ENCODE data around the gene OR5H1.
"Not testable (repeated sequence)": the region's sequence is repeated elsewhere in the genome, so short reads cannot be mapped to it uniquely, and the experiment has no call there.

The OR5H1 gene

DNA sequence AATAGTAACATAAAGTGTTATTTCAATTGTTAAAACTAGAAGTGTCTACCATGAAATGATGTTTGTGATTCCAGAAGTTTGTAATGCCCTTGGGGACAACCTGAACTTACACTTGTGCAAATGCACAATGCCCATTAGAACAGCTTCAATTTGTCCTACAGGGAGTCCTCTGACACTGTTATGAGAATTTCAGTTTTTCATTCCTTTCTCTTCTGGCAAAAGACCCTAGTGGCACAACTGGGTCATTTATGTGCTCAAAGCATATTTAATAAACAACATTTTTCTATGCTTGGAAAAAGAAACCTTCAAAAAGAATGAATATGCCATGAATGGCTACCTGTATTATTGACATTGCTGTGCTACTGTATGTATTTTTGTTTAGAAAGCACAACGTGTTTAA is at the start of gene OR5H1:
OR5H1 (plus strand) TSS at position 301 of the 400 bp plus-strand sequence. CDS start 1,977 bp downstream, outside the sequence.
- no peak for ATAC-seq

- no peak for ATAC-seq
Measured at GRCh38 chr3:98086873-98087272, 43.6 kb upstream of the OR5H1 start, which contains the start of gene OR5AC2. TSS of gene OR5AC2 (plus strand) at chr3:98087173. CDS start at chr3:98087173, 0 bp downstream.

GRCh38 chr3:98095882-98096281 is 34.6 kb upstream of the OR5H1 start:
- no peak for ATAC-seq

GRCh38 chr3:98099848-98100247 is 30.7 kb upstream of the OR5H1 start:
- no peak for ATAC-seq

DNA sequence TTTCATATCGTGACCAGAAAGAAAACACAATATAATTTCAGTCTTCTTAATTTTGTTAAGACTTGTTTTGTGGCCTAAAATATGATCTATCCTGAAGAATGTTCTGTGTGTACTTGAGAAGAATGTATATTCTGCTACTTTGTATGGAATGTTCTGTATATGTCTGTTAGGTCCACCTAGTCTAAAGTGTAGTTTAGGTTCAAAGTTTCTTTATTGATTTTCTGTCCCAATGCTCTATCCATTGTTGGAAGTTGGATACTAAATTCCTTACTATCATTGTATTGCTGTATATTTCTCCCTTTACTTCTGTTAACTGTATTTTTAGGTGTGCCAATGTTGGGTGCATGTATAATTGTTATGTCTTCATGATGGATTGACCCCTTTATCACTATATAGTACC is 22.4 kb upstream of the OR5H1 start:
- ATAC-seq: no peak

DNA sequence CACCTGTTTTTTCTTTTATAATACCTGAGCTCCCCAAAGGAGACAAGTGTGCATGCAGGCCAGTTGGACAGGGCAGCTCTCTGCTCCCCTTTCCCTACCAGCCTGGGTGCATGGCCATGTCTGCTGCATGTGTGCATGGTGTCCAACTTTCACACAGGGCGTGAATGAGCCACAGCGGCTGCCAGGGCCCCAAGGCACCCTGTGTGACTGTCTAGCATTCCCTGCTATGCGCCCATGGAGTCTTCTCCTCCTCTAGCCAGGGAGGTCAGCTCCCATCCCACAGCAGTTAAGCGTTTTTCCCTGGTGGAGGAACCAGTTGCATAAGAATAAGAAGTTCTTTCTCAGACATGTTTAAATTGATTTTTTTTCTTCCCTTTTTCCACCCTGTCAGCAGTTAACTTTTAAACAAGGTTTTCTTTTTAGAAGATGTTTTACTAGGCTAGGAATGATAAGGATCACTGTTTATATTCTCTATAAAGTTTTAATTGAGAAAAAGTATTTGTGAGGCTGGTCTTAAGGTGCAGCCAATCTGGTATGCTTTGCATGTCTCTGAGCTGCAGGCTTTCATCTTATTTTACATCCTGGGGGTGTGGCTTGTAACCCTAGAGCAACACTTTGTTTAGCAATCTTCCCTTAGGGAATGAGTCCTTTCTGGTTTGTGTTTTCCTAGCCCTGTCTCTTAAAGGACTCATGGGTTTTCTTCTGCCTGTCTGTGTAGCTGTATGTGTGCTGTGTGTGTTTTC is 20.5 kb upstream of the OR5H1 start:
- no peak for ATAC-seq

GRCh38 chr3:98110550-98110908 is 20.0 kb upstream of the OR5H1 start:
- ATAC-seq: no peak

- ATAC-seq: no peak
Measured at GRCh38 chr3:98114264-98114663, 16.3 kb upstream of the OR5H1 start.

GRCh38 chr3:98115717-98116116 is 14.8 kb upstream of the OR5H1 start:
- no peak for ATAC-seq

GRCh38 chr3:98136631-98137030 is 6.1 kb downstream of the OR5H1 start:
- no peak for ATAC-seq

DNA sequence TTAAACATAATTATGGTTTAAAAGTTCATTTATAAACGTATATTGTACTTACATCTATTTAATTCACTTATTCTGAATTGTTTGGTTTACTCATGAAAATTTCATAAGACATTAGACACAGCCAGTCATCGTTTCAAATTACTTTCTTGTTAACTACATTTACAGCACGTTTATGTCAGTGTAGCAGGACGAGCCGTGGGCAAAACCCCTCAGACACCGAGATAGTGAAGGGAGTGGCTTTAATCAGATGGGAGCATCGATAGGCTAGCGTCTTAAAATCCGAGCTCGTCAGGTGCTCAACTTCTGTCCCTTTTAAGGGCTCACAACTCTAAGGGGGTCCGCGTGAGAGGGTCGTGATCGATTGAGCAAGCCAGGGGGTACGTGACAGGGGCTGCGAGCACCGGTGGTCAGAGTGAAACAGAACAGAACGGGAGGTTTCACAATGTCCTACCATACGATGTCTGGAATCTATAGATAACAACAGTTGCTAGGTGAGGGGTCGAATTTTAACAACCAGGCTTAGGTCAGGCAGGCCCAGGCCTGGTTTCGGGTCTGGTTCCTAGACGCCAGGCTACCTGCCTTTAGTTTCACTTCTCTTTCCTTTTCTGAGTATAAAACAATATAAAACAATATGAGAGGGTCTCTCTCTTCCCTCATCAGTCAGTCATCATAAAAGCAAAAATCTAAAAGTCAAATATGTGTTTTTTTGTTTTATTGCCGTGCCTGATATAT is 7.5 kb downstream of the OR5H1 start:
- ATAC-seq: not testable (repeated sequence)

- ATAC-seq: no peak
Measured at GRCh38 chr3:98140531-98140930, 10.0 kb downstream of the OR5H1 start.

GRCh38 chr3:98147179-98147578 is 16.7 kb downstream of the OR5H1 start, which contains the start of gene OR5H14:
TSS of gene OR5H14 (plus strand) at chr3:98147479. CDS start at chr3:98149386, 1,907 bp downstream.
- no peak for ATAC-seq

DNA sequence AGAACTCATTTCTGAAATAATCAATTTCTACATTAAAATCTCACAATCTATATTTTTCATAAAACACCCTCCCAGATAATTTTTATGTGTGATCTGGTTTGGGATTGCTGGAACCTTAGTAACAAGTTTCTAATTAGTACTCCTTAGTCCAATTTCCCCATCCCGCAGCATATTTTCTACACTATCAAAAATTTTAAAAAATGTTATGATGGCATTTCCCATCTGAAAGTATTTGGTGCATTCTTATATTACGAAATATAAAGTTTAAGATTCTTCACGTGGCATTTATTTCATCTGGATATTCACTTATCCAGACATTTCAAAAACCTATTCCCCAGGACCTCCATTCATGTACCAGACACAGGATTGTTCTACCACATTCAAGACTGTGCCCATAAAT is 18.2 kb downstream of the OR5H1 start:
- no peak for ATAC-seq

DNA sequence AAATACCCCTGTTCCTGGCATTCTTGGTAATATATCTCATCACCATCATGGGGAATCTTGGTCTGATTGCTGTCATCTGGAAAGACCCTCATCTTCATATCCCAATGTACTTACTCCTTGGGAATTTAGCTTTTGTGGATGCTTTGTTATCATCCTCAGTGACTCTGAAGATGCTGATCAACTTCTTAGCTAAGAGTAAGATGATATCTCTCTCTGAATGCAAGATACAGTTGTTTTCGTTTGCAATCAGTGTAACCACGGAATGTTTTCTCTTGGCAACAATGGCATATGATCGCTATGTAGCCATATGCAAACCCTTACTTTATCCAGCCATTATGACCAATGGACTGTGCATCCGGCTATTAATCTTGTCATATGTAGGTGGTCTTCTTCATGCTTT is 18.9 kb downstream of the OR5H1 start:
- ATAC-seq: not testable (repeated sequence)

DNA sequence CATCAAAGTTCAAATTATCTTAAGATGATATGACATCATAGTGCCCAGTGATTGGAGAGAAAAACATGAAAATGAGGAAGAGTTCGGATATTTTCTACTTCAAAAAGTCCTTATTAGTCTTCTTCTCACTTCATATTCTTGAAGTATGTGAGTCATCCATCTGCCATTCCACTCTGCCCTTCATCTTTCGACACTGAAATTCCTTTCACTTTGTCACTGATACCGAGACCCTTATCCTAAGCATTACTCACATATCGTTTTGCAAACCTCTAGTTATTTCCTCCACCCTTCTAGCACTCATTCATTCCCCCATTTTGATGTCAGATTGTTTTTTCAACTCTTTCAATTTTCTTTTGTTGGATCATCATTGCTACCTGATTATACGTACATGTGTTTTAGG is 20.7 kb downstream of the OR5H1 start:
- ATAC-seq: no peak

DNA sequence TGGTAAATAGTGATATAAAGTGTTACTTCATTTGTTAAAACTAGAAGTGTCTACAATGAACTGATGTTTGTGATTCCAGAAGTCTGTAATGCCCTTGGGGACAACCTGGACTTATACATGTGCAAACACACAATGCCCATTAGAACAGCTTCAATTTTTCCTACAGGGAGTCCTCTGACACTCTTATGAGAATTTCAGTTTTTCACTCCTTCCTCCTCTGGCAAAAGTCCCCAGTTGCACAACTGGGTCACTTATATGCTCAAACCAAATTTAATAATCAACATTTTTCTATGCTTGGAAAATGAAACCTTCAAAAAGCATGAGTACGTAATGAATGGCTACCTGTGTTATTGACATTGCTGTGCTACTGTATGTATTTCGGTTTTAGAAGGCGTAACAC is 35.9 kb downstream of the OR5H1 start, which contains the start of gene OR5H15:
OR5H15 (plus strand) TSS at position 301 of the 400 bp plus-strand sequence. CDS start 2,004 bp downstream, outside the sequence.
- no peak for ATAC-seq

GRCh38 chr3:98171071-98171470 is 40.5 kb downstream of the OR5H1 start:
- ATAC-seq: no peak

DNA sequence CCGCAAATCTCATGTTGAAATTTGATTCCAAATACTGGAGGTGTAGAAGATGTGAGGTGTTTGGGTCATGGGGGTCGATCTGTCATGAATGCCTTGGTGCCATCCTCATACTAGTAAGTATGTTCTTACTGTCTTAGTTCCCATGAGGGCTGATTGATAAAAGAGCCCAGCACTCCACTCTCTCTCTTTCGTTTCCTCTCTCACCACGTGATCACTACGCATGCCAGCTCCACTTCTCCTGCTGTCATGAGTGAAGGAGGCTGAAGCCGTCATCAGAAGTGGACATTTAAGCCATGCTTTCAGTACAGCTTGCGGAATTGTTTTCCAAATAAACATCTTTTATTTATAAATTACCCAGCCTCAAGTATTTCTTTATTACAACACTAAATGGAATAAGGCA is 42.1 kb downstream of the OR5H1 start:
- ATAC-seq: no peak

DNA sequence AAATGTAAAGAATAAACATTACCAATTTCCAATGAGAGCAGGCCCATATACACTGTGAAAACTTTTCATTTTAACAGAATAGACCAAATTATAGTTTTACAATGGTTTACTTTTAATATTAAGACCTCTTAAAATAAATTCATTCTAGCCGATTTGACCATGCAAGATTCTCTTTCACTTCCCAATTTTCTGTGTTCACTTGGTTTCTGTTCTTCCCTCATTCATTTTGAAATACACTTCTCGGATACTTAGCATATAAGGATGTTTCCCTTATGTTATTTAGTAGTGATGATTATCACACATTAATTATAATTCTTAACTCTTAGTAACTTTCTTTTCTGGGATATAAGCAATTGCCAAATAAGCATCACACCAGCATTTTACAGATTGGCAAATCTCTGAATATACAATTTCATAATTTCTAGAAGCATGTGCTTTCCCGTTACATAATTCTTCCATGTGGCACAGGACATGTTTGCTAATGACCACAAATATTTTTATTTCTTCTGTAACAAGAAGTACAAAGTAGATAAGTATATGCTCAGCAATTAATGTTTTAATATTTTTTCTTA is 49.9 kb downstream of the OR5H1 start:
- no peak for ATAC-seq

DNA sequence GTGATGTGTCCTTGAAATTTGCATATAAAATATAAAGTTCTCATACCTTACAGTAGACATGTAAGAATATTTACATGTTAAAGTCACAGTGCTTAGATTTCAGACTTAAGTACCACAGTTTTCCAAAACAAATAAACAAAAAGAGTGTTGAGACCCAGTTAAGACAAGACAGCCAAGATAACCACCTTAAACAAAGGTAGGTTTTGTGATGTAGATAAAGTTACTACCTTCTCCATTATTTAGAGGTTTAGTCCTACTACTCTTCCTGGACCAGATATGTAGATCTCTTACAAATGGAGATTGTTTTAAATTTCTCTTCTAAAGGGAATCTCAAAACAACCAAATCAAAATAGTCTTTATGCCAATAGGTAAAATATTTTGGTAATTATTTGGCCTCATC is 51.7 kb downstream of the OR5H1 start:
- ATAC-seq: no peak

GRCh38 chr3:98185180-98185579 is 54.7 kb downstream of the OR5H1 start:
- ATAC-seq: no peak

Data from activated CD4-positive, CD25-positive, alpha-beta regulatory T cell treated with anti-CD3 and anti-CD28 coated beads, Interleukin-2, amount 50 U/mL, for 24 hours (primary cell).